Measurements from ENCODE around the gene MARCHF9. TPM values are rescaled to one million over a fixed set of nuclear protein-coding genes. Genes with fewer than 3 reads are reported as not detected.

The MARCHF9 gene
- total and polyA plus RNA-seq, 11 donors: 11.3 to 18.9 (median 13.6) TPM

- intact Hi-C loops (cut with DNase I): no loop called here
- TF ChIP-seq POLR2A (IDR thresholded peaks at IDR 0.05): no peak
- TF ChIP-seq, protein P1, sequence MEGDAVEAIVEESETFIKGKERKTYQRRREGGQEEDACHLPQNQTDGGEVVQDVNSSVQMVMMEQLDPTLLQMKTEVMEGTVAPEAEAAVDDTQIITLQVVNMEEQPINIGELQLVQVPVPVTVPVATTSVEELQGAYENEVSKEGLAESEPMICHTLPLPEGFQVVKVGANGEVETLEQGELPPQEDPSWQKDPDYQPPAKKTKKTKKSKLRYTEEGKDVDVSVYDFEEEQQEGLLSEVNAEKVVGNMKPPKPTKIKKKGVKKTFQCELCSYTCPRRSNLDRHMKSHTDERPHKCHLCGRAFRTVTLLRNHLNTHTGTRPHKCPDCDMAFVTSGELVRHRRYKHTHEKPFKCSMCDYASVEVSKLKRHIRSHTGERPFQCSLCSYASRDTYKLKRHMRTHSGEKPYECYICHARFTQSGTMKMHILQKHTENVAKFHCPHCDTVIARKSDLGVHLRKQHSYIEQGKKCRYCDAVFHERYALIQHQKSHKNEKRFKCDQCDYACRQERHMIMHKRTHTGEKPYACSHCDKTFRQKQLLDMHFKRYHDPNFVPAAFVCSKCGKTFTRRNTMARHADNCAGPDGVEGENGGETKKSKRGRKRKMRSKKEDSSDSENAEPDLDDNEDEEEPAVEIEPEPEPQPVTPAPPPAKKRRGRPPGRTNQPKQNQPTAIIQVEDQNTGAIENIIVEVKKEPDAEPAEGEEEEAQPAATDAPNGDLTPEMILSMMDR (IDR thresholded peaks at IDR 0.05): no peak
- ATAC-seq (no peak), DNase-seq (no peak)
- Histone ChIP-seq H3K27me3 (peaks cover 9 to 45% (median 37%) of the 10 kb centered on the region in 9 donors), H3K27ac (no peak overlapping the region), H3K9me3 (no peaks in the 10 kb centered on the region), H3K4me1 (peaks cover 10 to 46% (median 34%) of the 10 kb centered on the region in 12 donors), H3K4me3 (no peak overlapping the region), H3K36me3 (peaks cover 0 to 24% (median 4%) of the 10 kb centered on the region in 9 donors)
These were observed 12.4 kb downstream of the MARCHF9 start for GRCh38 chr12:57767305-57767698.

DNA sequence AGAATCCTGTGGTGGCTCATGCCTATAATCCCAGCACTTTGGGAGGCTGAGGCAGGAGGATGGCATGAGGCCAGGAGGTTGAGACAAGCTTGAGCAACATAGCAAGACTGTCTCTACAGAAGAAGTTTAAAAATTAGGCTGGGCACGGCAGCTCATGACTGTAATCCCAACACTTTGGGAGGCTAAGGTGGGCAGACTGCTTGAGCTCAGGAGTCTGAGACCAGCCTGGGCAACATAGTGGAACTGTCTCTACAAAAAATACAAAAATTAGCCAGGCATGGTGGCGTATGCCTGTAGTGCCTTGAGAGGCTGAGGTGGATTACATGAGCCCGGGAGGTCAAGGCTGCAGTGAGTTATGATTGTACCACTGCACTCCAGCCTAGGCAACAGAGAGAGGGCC, 13.0 kb downstream of the MARCHF9 start:
- Histone ChIP-seq H3K4me1 (peaks cover 10 to 48% (median 34%) of the 10 kb centered on the region in 12 donors), H3K9me3 (no peaks in the 10 kb centered on the region), H3K27ac (no peak overlapping the region), H3K4me3 (no peak overlapping the region), H3K36me3 (peaks cover 0 to 24% (median 4%) of the 10 kb centered on the region in 9 donors), H3K27me3 (peaks cover 9 to 44% (median 34%) of the 10 kb centered on the region in 9 donors)
- ATAC-seq (no peak), DNase-seq (no peak)
- WGBS, 4 donors: 93 to 97% (median 95%) methylated on average over 3 of the region's 3 CpGs
- intact Hi-C loops (cut with DNase I): no loop called here
- no peak for TF ChIP-seq POLR2A (IDR thresholded peaks at IDR 0.05)
- TF ChIP-seq, protein P1 (IDR thresholded peaks at IDR 0.05): no peak

DNA sequence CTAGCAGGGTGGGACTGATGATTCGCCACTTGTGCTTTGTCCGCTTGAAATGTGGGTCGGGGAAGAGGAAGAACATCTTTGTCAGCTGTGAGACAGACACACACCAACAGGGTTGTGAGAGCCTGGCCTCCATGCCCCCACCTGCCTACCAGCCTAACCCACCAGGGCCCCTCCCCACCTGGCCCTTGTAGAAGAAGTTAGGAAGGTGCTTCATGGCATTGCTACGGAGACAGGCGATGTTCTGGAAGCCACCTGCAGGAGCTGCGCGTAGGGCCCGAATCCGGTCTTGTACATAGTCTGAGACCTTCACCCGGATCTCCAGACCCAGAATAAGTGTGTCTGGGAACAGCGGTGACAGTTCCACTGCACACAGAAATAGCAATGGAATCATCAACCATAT, 14.7 kb downstream of the MARCHF9 start:
- Histone ChIP-seq H3K4me3 (no peak overlapping the region), H3K27ac (no peak overlapping the region), H3K27me3 (peaks cover 3 to 29% (median 20%) of the 10 kb centered on the region in 9 donors), H3K36me3 (peaks cover 0 to 24% (median 4%) of the 10 kb centered on the region in 9 donors), H3K9me3 (no peaks in the 10 kb centered on the region), H3K4me1 (peaks cover 10 to 54% (median 39%) of the 10 kb centered on the region in 12 donors)
- TF ChIP-seq POLR2A (IDR thresholded peaks at IDR 0.05): no peak
- TF ChIP-seq, protein P1 (IDR thresholded peaks at IDR 0.05): no peak
- ATAC-seq (no peak), DNase-seq (no peak)
- WGBS, 4 donors: 95 to 97% (median 96%) methylated on average over 11 of the region's 11 CpGs
- intact Hi-C loops (cut with DNase I): no loop called here

DNA sequence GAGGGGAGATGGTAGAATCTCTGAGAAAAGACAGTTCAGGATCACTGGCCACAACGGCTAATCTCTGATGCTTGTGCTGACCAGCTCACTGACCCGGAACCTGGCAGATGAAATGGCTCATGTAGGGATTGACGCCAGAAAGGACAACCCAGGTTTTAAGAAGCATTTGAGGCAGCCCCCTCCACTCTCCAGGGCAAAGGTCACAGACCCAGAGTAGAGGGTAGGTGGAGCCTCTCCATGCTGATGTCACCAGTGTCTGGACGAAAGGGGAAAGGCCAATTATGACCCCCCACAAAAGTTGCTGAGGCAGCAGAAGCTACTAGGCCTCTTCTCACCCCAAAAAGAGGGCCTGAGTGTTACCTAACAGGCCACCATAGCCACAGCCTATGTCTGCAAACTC, 15.8 kb downstream of the MARCHF9 start:
- Histone ChIP-seq H3K9me3 (no peaks in the 10 kb centered on the region), H3K4me1 (peaks cover 7 to 42% (median 28%) of the 10 kb centered on the region in 12 donors), H3K4me3 (peak overlapping the region in 1 of 12 donors; percentile 79), H3K27me3 (peaks cover 0 to 18% (median 9%) of the 10 kb centered on the region in 9 donors), H3K27ac (peak overlapping the region in 1 of 12 donors; percentile 94), H3K36me3 (peaks cover 0 to 29% (median 7%) of the 10 kb centered on the region in 9 donors)
- 88 to 91% (median 90%) methylated on average over 4 of the region's 4 CpGs for WGBS, 4 donors
- ATAC-seq (no peak), DNase-seq (no peak)
- intact Hi-C loops (cut with DNase I): no loop called here
- TF ChIP-seq, protein P1 (IDR thresholded peaks at IDR 0.05): no peak
- no peak for TF ChIP-seq POLR2A (IDR thresholded peaks at IDR 0.05)
